Esophagus (tissue), 2 donors: ENCODE data around the gene FANCC. TPM values are rescaled to one million over a fixed set of nuclear protein-coding genes. Genes with fewer than 3 reads are reported as not detected.

Experiments used
- H3K27ac ChIP-seq, 2 donors: one replicate each; pipeline ENCODE4 v1.5.1; 2013; ENCODE audit warnings: low read depth in 2 of 2, mild to moderate bottlenecking in 2 of 2, inconsistent platforms in 1 of 2, low read length in 1 of 2, moderate library complexity in 1 of 2
- H3K27me3 ChIP-seq, 2 donors: one replicate each; pipeline ENCODE4 v1.6.1; 2013; ENCODE audit warnings: low read length in 2 of 2, control low read depth in 1 of 2, mild to moderate bottlenecking in 1 of 2; ENCODE audit not compliant: insufficient read depth in 2 of 2, control insufficient read depth in 1 of 2
- H3K36me3 ChIP-seq, 2 donors: one replicate each; pipeline ENCODE4 v1.6.1; 2013; ENCODE audit warnings: low read length in 1 of 2; ENCODE audit not compliant: control insufficient read depth in 2 of 2, insufficient read depth in 2 of 2
- H3K4me1 ChIP-seq, 2 donors: one replicate each; pipeline ENCODE4 v1.6.1; 2013; ENCODE audit warnings: low read length in 1 of 2; ENCODE audit not compliant: control insufficient read depth in 2 of 2, insufficient read depth in 2 of 2
- H3K4me3 ChIP-seq, 2 donors: one replicate each; pipeline ENCODE4 v1.5.1; 2013; ENCODE audit warnings: low read length in 2 of 2, mild to moderate bottlenecking in 2 of 2, low read depth in 1 of 2, moderate library complexity in 1 of 2
- H3K9me3 ChIP-seq, 2 donors: one replicate each; pipeline ENCODE4 v1.6.1; 2013; ENCODE audit warnings: mild to moderate bottlenecking in 2 of 2, low read depth in 1 of 2, low read length in 1 of 2, moderate library complexity in 1 of 2; ENCODE audit not compliant: control insufficient read depth in 2 of 2, insufficient read depth in 1 of 2
- WGBS, 2 donors: extraction: QIAGEN DNeasy Blood & Tissue Kit; methylation state at CpG; one replicate each; pipeline ENCODE4 v1.1.7; 2013; 5-methylcytosine and 5-hydroxymethylcytosine counted together
- polyA plus RNA-seq, 2 donors: library from polyadenylated mRNA; stranded (reverse); fragments of 200-250 nt; gene quantifications; one replicate each; pipeline ENCODE4 v1.2.3, GENCODE V29; 2013
- donor health status: healthy with polysubstance abuse.
- donor health status: Bipolar disorder and iron deficiency.

Gene FANCC
- polyA plus RNA-seq, 2 donors: 2.5 to 3.6 TPM

- H3K4me1 ChIP-seq: peaks cover 5 to 10% of the 10 kb centered on the region in 2 donors
- peaks cover 0 to 7% of the 10 kb centered on the region in 2 donors for H3K27me3 ChIP-seq
- H3K9me3 ChIP-seq: no peaks in the 10 kb centered on the region
- 8 to 10% methylated on average over 93 to 95 of the region's 95 CpGs for WGBS, 2 donors
- H3K36me3 ChIP-seq: no peaks in the 10 kb centered on the region
- peak overlapping the region; percentile 23 to 36 for H3K4me3 ChIP-seq
- no peak overlapping the region for H3K27ac ChIP-seq
Measured at GRCh38 chr9:95349091-95350038, 31.9 kb upstream of the FANCC start.

GRCh38 chr9:95346021-95346420 is 28.5 kb upstream of the FANCC start:
- peaks cover 5 to 10% of the 10 kb centered on the region in 2 donors for H3K4me1 ChIP-seq
- WGBS, 2 donors: 71 to 83% methylated on average over 4 of the region's 4 CpGs
- H3K4me3 ChIP-seq: no peak overlapping the region
- H3K36me3 ChIP-seq: no peaks in the 10 kb centered on the region
- no peaks in the 10 kb centered on the region for H3K9me3 ChIP-seq
- H3K27ac ChIP-seq: no peak overlapping the region
- H3K27me3 ChIP-seq: peaks cover 0 to 7% of the 10 kb centered on the region in 2 donors

GRCh38 chr9:95344735-95345325 is 27.3 kb upstream of the FANCC start:
- peaks cover 5 to 10% of the 10 kb centered on the region in 2 donors for H3K4me1 ChIP-seq
- no peak overlapping the region for H3K4me3 ChIP-seq
- peaks cover 0 to 3% of the 10 kb centered on the region in 2 donors for H3K27me3 ChIP-seq
- H3K9me3 ChIP-seq: no peaks in the 10 kb centered on the region
- WGBS, 2 donors: 74 to 81% methylated on average over 3 of the region's 3 CpGs
- H3K27ac ChIP-seq: no peak overlapping the region
- H3K36me3 ChIP-seq: no peaks in the 10 kb centered on the region

- no peaks in the 10 kb centered on the region for H3K4me1 ChIP-seq
- no peaks in the 10 kb centered on the region for H3K36me3 ChIP-seq
- H3K27me3 ChIP-seq: no peaks in the 10 kb centered on the region
- 91 to 93% methylated on average over 6 of the region's 6 CpGs for WGBS, 2 donors
- H3K9me3 ChIP-seq: no peaks in the 10 kb centered on the region
- H3K4me3 ChIP-seq: no peak overlapping the region
- no peak overlapping the region for H3K27ac ChIP-seq
Measured at GRCh38 chr9:95343725-95344287, 26.3 kb upstream of the FANCC start.

GRCh38 chr9:95342571-95342970 is 25.1 kb upstream of the FANCC start:
- H3K27ac ChIP-seq: no peak overlapping the region
- no peak overlapping the region for H3K4me3 ChIP-seq
- WGBS, 2 donors: 86 to 87% methylated on average over 13 of the region's 13 CpGs
- H3K4me1 ChIP-seq: no peaks in the 10 kb centered on the region
- H3K9me3 ChIP-seq: peaks cover 0 to 5% of the 10 kb centered on the region in 2 donors
- no peaks in the 10 kb centered on the region for H3K27me3 ChIP-seq
- no peaks in the 10 kb centered on the region for H3K36me3 ChIP-seq

- Histone ChIP-seq H3K27ac (no peak overlapping the region), H3K27me3 (no peaks in the 10 kb centered on the region), H3K4me1 (no peaks in the 10 kb centered on the region), H3K36me3 (no peaks in the 10 kb centered on the region), H3K9me3 (peaks cover 6% of the 10 kb centered on the region in 2 donors), H3K4me3 (no peak overlapping the region)
- WGBS, 2 donors: 61 to 67% methylated on average over 5 of the region's 5 CpGs
Measured at GRCh38 chr9:95341293-95341962, 23.9 kb upstream of the FANCC start.

GRCh38 chr9:95338243-95338642 is 20.7 kb upstream of the FANCC start:
- Histone ChIP-seq H3K4me3 (no peak overlapping the region), H3K9me3 (peaks cover 6% of the 10 kb centered on the region in 2 donors), H3K27me3 (no peaks in the 10 kb centered on the region), H3K27ac (no peak overlapping the region), H3K36me3 (no peaks in the 10 kb centered on the region), H3K4me1 (no peaks in the 10 kb centered on the region)
- 89 to 91% methylated on average over 6 of the region's 6 CpGs for WGBS, 2 donors

GRCh38 chr9:95336281-95336680 is 18.8 kb upstream of the FANCC start:
- Histone ChIP-seq H3K27me3 (no peaks in the 10 kb centered on the region), H3K9me3 (peaks cover 6% of the 10 kb centered on the region in 2 donors), H3K4me3 (no peak overlapping the region), H3K36me3 (no peaks in the 10 kb centered on the region), H3K27ac (no peak overlapping the region), H3K4me1 (no peaks in the 10 kb centered on the region)
- WGBS, 2 donors: 80 to 88% methylated on average over 3 of the region's 3 CpGs

- Histone ChIP-seq H3K4me1 (no peaks in the 10 kb centered on the region), H3K36me3 (no peaks in the 10 kb centered on the region), H3K9me3 (peaks cover 6% of the 10 kb centered on the region in 2 donors), H3K27me3 (no peaks in the 10 kb centered on the region), H3K4me3 (no peak overlapping the region), H3K27ac (no peak overlapping the region)
- WGBS, 2 donors: 70% methylated on average over 2 of the region's 2 CpGs
Measured at GRCh38 chr9:95333426-95333825, 15.9 kb upstream of the FANCC start.
